WTC11 (cell line): Measurements from ENCODE around the gene ZNF789. TPM values are rescaled to one million over a fixed set of nuclear protein-coding genes. Genes with fewer than 3 reads are reported as not detected.

Experiments
- ATF2 ChIP-seq: sonication (generic); formaldehyde crosslinking; IDR thresholded peaks from 2 replicates; pipeline ENCODE4 v1.8.1; 2022; ENCODE audit warnings: low read depth, missing genetic modification reagents, borderline replicate concordance
- ATF3 ChIP-seq: sonication (generic); formaldehyde crosslinking; conservative IDR thresholded peaks from 2 replicates; pipeline ENCODE4 v1.8.1; 2022; ENCODE audit warnings: mild to moderate bottlenecking, missing genetic modification reagents
- CBFB ChIP-seq: sonication (generic); formaldehyde crosslinking; IDR thresholded peaks from 2 replicates; pipeline ENCODE4 v1.8.1; 2022; ENCODE audit warnings: mild to moderate bottlenecking, low read depth, missing genetic modification reagents
- E2F1 ChIP-seq: sonication (generic); formaldehyde crosslinking; IDR thresholded peaks from 2 replicates; pipeline ENCODE4 v1.8.0; 2022; ENCODE audit warnings: mild to moderate bottlenecking, missing genetic modification reagents
- IRF1 ChIP-seq: sonication (generic); formaldehyde crosslinking; IDR thresholded peaks from 2 replicates; pipeline ENCODE4 v1.8.0; 2023; ENCODE audit warnings: missing genetic modification reagents
- NFATC4 ChIP-seq: fragments of 250-450 bp; sonication (Bioruptor Pico); IDR thresholded peaks from 2 replicates; pipeline ENCODE4 v1.9.0; 2021; ENCODE audit warnings: mild to moderate bottlenecking
- NR1H2 ChIP-seq: sonication (generic); formaldehyde crosslinking; IDR thresholded peaks from 2 replicates; pipeline ENCODE4 v1.9.0; 2021; ENCODE audit warnings: mild to moderate bottlenecking, moderate library complexity, missing genetic modification reagents
- OVOL2 ChIP-seq: fragments of 250-450 bp; sonication (Bioruptor Pico); IDR thresholded peaks from 2 replicates; pipeline ENCODE4 v1.9.0; 2021; ENCODE audit warnings: mild to moderate bottlenecking, borderline replicate concordance
- SMAD3 ChIP-seq: sonication (generic); formaldehyde crosslinking; IDR thresholded peaks from 2 replicates; pipeline ENCODE4 v1.8.0; 2022; ENCODE audit warnings: missing genetic modification reagents, mild to moderate bottlenecking, borderline replicate concordance
- TCF7 ChIP-seq: sonication (generic); formaldehyde crosslinking; IDR thresholded peaks from 2 replicates; pipeline ENCODE4 v1.8.0; 2022; ENCODE audit warnings: mild to moderate bottlenecking, low read depth, missing genetic modification reagents, moderate library complexity
- USF2 ChIP-seq: sonication (generic); formaldehyde crosslinking; IDR thresholded peaks from 2 replicates; pipeline ENCODE4 v1.8.1; 2023; ENCODE audit warnings: mild to moderate bottlenecking, missing genetic modification reagents, moderate library complexity
- ZBTB21 ChIP-seq: sonication (generic); formaldehyde crosslinking; IDR thresholded peaks from 2 replicates; pipeline ENCODE4 v1.8.1; 2023; ENCODE audit warnings: mild to moderate bottlenecking, missing genetic modification reagents, borderline replicate concordance
- ZNF263 ChIP-seq: sonication (generic); formaldehyde crosslinking; IDR thresholded peaks from 2 replicates; pipeline ENCODE4 v1.8.1; 2022; ENCODE audit warnings: low read depth, mild to moderate bottlenecking, moderate library complexity, missing genetic modification reagents
- ZNF396 ChIP-seq: fragments of 250-450 bp; sonication (Bioruptor Pico); IDR thresholded peaks from 2 replicates; pipeline ENCODE4 v1.8.0; 2021; ENCODE audit warnings: mild to moderate bottlenecking, moderate library complexity, borderline replicate concordance
- ZNF671 ChIP-seq: fragments of 250-450 bp; sonication (Bioruptor Pico); IDR thresholded peaks from 2 replicates; pipeline ENCODE4 v1.8.0; 2021; ENCODE audit warnings: mild to moderate bottlenecking
- total RNA-seq: library from RNA; stranded (reverse); gene quantifications from 3 replicates; pipeline ENCODE4 v1.2.3, GENCODE V29; 2021
- TF ChIP-seq, protein P1 (sequence below): fragments of 250-450 bp; sonication (Bioruptor Pico); IDR thresholded peaks from 2 replicates; pipeline ENCODE4 v1.9.0; 2021; ENCODE audit warnings: mild to moderate bottlenecking
- TF ChIP-seq, protein P2 (sequence below): sonication (generic); formaldehyde crosslinking; IDR thresholded peaks from 2 replicates; pipeline ENCODE4 v1.8.1; 2022; ENCODE audit warnings: mild to moderate bottlenecking, moderate library complexity, missing genetic modification reagents
- TF ChIP-seq, protein P3 (sequence below): sonication (generic); formaldehyde crosslinking; IDR thresholded peaks from 2 replicates; pipeline ENCODE4 v1.8.1; 2022; ENCODE audit warnings: mild to moderate bottlenecking, missing genetic modification reagents, moderate library complexity, borderline replicate concordance
- TF ChIP-seq, protein P4 (sequence below): fragments of 250-450 bp; sonication (Bioruptor Pico); IDR thresholded peaks from 2 replicates; pipeline ENCODE4 v1.9.0; 2021; ENCODE audit warnings: moderate library complexity, mild to moderate bottlenecking, inconsistent platforms, borderline replicate concordance

ZNF789 gene
- total RNA-seq, 1 experiment from 2014 or later, result 14.0 TPM

GRCh38 chr7:99504603-99505323 is 32.1 kb downstream of the ZNF789 start, which contains the start of gene ZKSCAN5 (continued):
- TF ChIP-seq, protein P1, sequence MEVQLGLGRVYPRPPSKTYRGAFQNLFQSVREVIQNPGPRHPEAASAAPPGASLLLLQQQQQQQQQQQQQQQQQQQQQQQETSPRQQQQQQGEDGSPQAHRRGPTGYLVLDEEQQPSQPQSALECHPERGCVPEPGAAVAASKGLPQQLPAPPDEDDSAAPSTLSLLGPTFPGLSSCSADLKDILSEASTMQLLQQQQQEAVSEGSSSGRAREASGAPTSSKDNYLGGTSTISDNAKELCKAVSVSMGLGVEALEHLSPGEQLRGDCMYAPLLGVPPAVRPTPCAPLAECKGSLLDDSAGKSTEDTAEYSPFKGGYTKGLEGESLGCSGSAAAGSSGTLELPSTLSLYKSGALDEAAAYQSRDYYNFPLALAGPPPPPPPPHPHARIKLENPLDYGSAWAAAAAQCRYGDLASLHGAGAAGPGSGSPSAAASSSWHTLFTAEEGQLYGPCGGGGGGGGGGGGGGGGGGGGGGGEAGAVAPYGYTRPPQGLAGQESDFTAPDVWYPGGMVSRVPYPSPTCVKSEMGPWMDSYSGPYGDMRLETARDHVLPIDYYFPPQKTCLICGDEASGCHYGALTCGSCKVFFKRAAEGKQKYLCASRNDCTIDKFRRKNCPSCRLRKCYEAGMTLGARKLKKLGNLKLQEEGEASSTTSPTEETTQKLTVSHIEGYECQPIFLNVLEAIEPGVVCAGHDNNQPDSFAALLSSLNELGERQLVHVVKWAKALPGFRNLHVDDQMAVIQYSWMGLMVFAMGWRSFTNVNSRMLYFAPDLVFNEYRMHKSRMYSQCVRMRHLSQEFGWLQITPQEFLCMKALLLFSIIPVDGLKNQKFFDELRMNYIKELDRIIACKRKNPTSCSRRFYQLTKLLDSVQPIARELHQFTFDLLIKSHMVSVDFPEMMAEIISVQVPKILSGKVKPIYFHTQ, result no peak
- TF ChIP-seq IRF1 (CRISPR knock-in tag), result no peak
- TF ChIP-seq, protein P2, sequence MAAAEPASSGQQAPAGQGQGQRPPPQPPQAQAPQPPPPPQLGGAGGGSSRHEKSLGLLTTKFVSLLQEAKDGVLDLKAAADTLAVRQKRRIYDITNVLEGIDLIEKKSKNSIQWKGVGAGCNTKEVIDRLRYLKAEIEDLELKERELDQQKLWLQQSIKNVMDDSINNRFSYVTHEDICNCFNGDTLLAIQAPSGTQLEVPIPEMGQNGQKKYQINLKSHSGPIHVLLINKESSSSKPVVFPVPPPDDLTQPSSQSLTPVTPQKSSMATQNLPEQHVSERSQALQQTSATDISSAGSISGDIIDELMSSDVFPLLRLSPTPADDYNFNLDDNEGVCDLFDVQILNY (CRISPR knock-in tag), result no peak
- no peak for TF ChIP-seq NR1H2 (CRISPR knock-in tag)
- TF ChIP-seq, protein P3, sequence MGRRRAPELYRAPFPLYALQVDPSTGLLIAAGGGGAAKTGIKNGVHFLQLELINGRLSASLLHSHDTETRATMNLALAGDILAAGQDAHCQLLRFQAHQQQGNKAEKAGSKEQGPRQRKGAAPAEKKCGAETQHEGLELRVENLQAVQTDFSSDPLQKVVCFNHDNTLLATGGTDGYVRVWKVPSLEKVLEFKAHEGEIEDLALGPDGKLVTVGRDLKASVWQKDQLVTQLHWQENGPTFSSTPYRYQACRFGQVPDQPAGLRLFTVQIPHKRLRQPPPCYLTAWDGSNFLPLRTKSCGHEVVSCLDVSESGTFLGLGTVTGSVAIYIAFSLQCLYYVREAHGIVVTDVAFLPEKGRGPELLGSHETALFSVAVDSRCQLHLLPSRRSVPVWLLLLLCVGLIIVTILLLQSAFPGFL (CRISPR knock-in tag), result no peak
- TF ChIP-seq NFATC4 (CRISPR knock-in tag), result no peak
- TF ChIP-seq ZNF263, result no peak
- TF ChIP-seq, protein P4, sequence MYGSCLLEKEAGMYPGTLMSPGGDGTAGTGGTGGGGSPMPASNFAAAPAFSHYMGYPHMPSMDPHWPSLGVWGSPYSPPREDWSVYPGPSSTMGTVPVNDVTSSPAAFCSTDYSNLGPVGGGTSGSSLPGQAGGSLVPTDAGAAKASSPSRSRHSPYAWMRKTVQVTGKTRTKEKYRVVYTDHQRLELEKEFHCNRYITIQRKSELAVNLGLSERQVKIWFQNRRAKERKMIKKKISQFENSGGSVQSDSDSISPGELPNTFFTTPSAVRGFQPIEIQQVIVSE, result no peak
- TF ChIP-seq TCF7 (CRISPR knock-in tag), result no peak
- TF ChIP-seq OVOL2 (CRISPR knock-in tag), result no peak
- no peak for TF ChIP-seq CBFB
- no peak for TF ChIP-seq SMAD3 (CRISPR knock-in tag)
- TF ChIP-seq ATF3, result no peak
- TF ChIP-seq ATF2 (CRISPR knock-in tag), result no peak
- TF ChIP-seq ZNF671 (CRISPR knock-in tag), result no peak
- TF ChIP-seq ZNF396 (CRISPR knock-in tag), result no peak
- no peak for TF ChIP-seq ZBTB21 (CRISPR knock-in tag)
- no peak for TF ChIP-seq USF2
- no peak for TF ChIP-seq E2F1 (CRISPR knock-in tag)
